Measurements from ENCODE around the gene ATP8A1.

Gene ATP8A1

DNA sequence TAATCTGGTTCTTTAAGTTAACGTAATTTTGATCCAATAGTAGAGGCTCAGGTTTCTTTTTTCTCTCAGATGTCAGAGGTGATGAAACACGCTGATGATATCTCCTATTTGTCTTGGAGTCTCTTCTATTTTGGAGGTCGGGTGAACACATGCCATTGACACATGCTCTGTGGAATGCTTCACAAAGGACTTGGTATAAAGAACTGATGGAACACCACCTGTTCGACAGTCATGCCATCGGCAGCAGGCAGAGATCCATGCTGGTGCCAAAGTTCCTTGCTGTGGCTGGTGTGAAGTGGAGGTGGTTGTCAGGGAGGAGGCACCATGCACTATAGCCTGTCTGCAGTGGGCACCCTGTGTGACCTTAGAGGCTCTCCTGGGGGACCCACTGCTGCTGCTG is 94.9 kb downstream of the ATP8A1 start:
- DNase-seq, result no peak

- DNase-seq, result no peak
Measured at GRCh38 chr4:42561031-42561430, 95.9 kb downstream of the ATP8A1 start.

GRCh38 chr4:42560467-42560861 is 96.4 kb downstream of the ATP8A1 start:
- DNase-seq, result no peak

- no peak for DNase-seq
Measured at GRCh38 chr4:42558156-42558555, 98.7 kb downstream of the ATP8A1 start.

DNA sequence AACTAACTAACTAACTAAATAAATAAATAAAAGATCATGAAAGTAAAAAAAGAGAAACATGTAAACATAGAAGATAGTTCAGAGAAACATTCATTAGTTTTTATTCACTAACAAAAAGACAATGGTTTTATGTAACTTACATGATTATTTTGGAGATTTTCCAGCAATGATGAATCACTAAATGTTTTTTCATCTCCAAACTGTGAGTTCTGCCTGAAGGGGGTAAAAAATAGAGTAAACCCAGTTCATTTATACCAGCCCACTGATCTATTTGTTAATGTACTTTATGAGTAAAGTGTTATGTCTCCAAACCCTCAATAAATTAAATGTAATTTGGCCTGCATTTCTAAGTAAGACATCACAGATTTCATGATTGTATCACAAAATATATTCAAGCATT is 101.1 kb downstream of the ATP8A1 start:
- no peak for DNase-seq

- no peak for DNase-seq
Measured at GRCh38 chr4:42554072-42554471, 102.8 kb downstream of the ATP8A1 start.

GRCh38 chr4:42549896-42550295 is 107.0 kb downstream of the ATP8A1 start:
- DNase-seq, result no peak

GRCh38 chr4:42547805-42548204 is 109.1 kb downstream of the ATP8A1 start:
- no peak for DNase-seq

- no peak for DNase-seq
Measured at GRCh38 chr4:42543762-42544161, 113.1 kb downstream of the ATP8A1 start.

- no peak for DNase-seq
Measured at GRCh38 chr4:42543126-42543525, 113.8 kb downstream of the ATP8A1 start.

DNA sequence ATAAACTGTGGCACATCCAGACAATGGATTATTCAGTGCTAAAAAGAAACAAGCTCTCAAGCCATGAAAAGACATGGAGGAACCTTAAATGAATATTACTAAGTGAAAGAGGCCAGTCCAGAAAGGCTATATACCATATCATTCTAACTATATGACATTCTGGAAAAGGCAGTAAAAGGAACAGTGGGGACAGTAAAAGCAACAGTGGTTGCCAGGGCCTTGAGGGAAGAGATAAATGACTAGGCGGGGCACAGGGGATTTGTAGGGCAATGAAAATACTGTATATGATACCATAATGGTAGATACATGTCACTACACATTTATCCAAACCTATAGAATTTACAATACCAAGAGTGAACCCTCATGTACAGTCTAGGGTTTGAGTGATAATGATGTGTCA is 115.3 kb downstream of the ATP8A1 start:
- no peak for DNase-seq

- DNase-seq, result no peak
Measured at GRCh38 chr4:42533042-42533441, 123.9 kb downstream of the ATP8A1 start.

- no peak for DNase-seq
Measured at GRCh38 chr4:42531341-42532030, 125.4 kb downstream of the ATP8A1 start.

DNA sequence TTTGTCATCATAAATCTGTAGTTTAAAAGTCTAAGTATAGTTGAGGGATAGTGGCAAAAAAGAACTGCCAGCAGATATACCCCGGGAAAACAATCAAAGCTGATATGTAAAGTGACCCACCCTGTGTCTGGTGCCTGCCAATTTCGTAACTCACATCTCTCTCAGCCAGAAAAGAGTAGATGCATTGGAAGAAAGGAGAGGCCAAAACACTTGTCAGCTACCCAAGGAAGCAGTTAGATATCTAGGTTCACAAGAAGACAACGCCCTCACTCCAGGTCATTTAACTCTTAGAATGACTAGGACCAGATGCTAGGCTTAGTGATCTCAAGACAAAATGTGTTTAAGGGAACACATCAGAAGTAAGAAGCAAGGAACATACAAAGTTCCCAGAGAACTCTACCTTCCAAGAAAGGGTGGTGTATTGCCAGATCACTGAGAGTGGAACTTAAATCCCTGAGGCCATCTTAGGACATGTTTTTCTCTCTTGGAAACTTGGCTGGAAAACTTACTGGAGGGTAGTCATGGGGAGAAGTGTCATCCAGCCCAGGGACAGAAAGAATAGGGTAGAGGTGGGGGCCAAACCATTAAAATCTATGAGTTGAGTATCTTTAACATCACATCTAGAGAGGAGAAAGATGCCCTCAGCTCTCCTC is 133.7 kb downstream of the ATP8A1 start:
- no peak for DNase-seq

DNA sequence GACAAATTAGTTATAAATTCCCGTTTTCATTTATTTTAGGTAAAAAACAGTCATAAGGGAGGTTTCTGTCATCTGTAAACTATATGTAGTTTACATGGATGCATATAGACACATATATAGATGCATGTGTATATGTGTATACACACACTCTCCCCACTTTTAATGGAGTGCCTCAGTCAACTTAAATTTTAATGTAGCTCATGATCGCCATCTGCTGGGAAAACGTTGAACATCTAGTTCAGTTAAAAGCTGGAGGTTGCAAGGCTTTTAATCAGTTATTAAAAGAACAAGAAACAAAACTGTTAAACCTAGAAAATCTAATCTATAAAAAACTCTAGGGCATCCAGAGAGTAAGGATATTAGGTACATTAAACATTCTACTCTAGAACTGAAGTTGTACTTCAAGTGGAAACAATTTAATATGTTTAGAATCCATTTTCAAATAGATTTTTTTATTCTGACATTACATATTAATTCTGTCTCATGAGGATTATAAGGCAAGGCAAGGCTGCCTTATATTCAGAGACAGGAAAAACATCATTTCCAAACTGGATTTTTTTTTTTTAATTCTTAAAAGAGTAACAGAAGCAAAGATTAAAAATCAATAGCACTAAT is 137.0 kb downstream of the ATP8A1 start:
- DNase-seq, result peak; percentile 31

DNA sequence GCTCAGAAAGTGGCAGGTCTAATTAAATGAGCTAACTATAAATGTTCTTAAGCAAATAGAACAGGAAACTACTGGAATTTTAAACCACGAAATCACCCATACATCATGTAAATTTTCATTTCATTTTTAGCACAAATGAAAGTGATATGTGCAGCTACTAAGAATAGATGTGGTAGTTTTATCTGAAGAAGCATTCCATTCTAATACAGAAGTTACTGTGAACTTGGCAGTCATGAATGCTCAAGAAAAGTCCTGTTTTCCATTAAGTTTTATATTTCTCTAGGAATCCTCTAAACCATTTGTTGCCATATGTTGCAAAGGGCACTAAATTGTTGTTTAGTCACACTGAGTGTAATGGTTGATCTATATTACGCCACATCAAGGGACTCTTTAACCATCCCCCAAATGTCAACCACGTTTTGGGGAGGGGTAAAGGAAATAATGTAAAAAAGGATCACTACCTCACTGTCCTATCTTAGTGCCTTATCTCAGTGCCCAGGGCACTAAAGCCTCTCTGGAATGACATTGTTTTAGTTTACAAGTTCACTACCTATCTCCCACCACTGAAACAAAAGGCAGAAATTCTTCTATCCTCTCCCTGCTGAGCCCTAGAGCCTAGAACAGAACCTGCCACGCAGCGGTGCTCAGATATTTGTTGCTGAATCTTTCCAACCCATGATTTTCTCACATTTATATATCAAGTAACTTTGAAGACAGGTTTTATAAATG is 141.6 kb downstream of the ATP8A1 start:
- no peak for DNase-seq

DNA sequence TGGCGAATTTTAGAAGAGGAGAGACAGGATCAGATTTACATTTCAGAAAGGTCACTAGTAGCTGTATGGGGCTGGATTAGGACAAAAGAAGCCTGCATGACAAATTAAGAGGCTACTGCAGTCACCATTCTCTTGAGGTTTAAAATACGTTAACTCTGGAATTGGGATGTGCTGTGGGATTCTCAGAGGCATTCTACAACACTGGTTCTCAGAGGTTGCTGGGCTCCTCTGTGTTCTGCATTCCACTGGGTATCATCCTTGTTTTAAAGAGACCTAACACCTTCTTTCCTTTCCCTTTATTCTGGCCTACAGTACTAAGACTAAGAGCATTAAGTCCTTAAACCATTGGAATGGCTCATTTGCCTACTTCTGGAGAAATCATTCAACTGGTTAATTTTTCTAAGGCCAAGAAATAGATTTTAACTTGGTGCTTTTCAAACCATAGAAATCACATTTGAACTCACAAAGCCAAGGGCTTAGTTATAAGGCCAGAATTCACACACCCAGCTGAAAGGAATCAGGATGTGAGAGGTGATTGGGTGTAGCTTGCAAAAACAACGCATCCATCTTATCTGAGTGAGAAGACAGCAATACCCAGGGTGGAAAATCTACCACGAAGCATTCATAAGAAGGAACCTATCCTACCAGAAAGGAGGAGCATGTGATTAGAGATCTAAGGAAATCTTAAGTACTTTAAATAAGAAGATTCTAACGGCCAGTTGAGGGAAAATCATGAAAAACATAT is 143.0 kb downstream of the ATP8A1 start:
- DNase-seq, result no peak

DNA sequence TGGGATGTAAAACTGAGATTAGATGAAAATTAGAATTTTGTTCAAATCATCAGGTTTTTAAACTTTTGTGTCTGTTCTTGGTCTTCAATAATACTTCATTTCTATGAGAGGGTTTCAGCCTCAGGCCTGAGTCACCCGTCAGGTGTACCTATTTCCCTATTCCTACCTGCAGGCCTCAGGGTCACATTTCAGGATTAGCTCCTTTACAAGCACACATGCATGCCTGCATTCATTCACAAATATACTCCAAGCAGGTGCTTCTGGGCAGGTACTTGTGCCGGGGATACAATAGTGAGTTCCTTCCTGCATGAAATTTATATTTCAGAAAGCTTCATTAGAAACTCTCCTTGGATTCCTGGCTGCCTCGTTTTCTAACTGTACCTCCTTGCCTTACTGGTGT is 144.7 kb downstream of the ATP8A1 start:
- no peak for DNase-seq

DNA sequence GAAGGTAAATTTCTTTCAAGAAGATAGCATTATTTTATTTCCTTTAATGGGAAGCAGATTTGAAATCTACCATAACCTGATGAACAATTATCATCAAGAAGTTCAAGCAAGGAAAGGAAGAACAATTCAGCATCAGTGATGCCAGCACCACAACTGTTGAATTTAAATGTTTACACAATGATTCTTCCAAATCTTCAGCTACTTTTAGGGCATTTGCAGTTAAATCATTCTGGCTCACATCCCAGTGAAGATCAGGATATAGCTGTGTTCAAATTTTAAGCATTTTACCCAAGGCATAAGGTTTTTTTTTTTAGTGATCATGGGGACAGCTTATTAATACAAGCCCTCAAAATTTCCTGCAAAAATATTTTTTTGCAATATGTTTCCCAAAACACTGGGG is 146.7 kb downstream of the ATP8A1 start:
- no peak for DNase-seq

GRCh38 chr4:42501624-42502401 is 155.1 kb downstream of the ATP8A1 start:
- DNase-seq, result no peak

- DNase-seq, result no peak
Measured at GRCh38 chr4:42498040-42498439, 158.9 kb downstream of the ATP8A1 start.
